C4-2B (cell line): ENCODE measurements around the gene UPK1A.

Source experiments
- H3K27ac ChIP-seq: fragments of 450-650 bp; 2 replicates; pipeline ENCODE4 v1.5.1; 2017
- ZFX ChIP-seq: fragments of 450-650 bp; IDR thresholded peaks from 2 replicates; pipeline ENCODE4 v1.6.1; 2017
- TF ChIP-seq, protein P1 (sequence below): fragments of 450-650 bp; conservative IDR thresholded peaks from 2 replicates; pipeline ENCODE4 v1.5.1; 2017; ENCODE audit warnings: mild to moderate bottlenecking

The UPK1A gene

DNA sequence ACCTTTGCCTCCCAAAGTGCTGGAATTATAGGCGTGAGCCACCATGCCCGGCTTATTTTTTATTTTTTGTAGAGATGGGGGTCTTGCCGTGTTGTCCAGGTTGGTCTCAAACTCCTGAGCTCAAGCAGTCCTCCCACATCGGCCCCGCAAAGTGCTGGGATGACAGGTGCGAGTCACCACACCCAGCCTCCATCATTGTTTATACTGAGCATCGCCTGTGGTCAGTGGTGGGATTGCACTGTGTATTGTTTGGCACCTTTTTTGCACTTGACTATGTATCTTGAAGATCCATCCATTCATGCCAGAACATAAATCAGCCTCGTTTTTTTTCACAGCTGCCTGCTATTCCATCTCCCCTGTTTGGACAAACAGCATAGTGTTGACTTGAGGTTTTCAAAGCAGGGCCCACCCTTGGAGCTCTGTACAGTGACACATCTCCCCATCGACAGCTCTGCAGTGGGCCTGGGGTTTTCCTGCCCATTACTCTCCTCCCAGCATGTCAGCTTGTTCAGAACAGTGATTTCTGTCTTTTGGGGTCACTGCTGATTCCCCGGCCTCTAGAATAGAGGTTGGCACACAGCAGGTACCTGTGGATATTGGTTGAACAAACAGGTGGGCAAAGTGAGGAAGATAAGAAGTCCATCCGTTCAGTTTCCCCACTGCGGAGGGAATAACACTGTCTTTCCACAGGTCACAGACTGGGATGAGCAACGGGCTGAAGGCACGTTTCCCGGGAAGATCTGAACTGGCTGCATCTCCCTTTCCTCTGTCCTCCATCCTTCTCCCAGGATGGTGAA is 8.2 kb upstream of the UPK1A start:
- TF ChIP-seq, protein P1, sequence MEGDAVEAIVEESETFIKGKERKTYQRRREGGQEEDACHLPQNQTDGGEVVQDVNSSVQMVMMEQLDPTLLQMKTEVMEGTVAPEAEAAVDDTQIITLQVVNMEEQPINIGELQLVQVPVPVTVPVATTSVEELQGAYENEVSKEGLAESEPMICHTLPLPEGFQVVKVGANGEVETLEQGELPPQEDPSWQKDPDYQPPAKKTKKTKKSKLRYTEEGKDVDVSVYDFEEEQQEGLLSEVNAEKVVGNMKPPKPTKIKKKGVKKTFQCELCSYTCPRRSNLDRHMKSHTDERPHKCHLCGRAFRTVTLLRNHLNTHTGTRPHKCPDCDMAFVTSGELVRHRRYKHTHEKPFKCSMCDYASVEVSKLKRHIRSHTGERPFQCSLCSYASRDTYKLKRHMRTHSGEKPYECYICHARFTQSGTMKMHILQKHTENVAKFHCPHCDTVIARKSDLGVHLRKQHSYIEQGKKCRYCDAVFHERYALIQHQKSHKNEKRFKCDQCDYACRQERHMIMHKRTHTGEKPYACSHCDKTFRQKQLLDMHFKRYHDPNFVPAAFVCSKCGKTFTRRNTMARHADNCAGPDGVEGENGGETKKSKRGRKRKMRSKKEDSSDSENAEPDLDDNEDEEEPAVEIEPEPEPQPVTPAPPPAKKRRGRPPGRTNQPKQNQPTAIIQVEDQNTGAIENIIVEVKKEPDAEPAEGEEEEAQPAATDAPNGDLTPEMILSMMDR = no peak
- TF ChIP-seq ZFX = no peak
- no peak overlapping the region for H3K27ac ChIP-seq

DNA sequence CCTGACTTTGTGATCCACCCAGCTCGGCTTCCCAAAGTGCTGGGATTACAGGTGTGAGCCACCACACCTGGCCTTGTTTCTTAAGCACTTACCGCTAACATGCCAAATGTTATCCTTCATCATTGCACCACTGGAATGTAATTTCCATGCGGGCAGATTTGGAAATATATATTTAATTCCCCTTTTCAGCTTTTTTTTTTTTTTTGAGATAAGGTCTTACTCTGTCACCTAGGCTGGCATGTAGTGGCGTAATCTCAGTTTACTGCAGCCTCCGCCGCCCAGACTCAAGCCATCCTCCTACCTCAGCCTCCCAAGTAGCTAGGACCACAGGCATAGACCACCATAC is 4.3 kb upstream of the UPK1A start:
- no peak for TF ChIP-seq ZFX
- TF ChIP-seq, protein P1 = no peak
- no peak overlapping the region for H3K27ac ChIP-seq

DNA sequence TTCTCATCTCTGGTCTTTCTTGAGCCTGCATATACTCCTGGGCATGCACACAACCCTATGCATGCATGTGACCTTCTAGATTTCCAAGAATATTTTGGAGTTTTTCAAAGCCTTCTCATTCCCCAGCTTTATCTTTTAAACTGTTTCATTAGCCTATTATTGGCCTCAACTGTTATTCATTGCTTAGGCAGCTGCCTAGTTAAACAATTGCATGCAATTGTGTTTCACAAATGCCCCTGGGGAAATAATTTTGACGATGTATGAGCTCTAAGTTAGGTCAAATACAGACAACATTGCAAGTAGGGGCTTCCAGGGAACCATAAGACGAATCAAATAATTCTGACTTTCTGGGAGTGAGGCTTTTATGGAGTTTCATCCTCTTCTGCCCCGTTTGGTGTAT is 2.3 kb upstream of the UPK1A start:
- no peak overlapping the region for H3K27ac ChIP-seq
- TF ChIP-seq, protein P1 = no peak
- no peak for TF ChIP-seq ZFX

DNA sequence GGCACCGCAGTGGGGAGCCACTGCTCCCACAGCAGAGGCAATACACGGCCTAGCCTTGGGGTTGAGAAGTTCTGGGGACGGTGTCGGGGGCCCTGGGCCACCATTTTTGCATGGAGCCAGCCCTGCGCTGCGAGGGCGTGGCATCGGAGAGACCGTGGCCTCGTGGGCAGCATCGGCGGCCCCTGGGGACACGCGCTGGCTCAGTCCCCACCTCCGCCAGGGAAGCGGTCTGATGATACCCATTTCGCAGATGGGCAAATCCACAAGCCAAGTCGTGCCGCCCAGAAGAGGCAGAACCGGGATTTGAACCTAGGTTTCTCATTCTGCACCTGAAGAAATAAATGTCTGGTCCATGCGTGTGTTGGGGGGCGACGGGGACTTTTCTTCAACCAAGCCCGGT is 1.2 kb upstream of the UPK1A start:
- no peak for TF ChIP-seq ZFX
- TF ChIP-seq, protein P1 = no peak
- H3K27ac ChIP-seq = no peak overlapping the region

DNA sequence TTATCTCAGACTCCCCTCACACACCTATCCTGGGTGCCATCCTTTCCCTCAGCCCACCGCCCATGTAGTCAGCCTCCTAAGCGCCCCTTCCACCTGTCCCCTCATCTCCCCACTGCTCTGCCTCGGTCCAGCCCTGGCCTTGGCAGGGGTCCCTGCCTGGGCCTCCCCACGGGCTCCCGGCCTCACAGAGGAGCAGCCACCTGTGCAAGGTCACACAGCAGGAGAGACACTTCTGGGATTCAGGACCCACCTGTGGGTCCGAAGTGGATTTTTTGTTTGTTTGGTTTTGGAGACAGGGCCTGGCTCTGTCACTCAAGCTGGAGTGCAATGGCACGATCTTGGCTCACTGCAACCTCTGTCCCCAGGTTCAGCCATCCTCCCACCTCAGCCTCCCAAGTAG is 713 bp upstream of the UPK1A start:
- TF ChIP-seq ZFX = no peak
- TF ChIP-seq, protein P1 = no peak
- no peak overlapping the region for H3K27ac ChIP-seq

DNA sequence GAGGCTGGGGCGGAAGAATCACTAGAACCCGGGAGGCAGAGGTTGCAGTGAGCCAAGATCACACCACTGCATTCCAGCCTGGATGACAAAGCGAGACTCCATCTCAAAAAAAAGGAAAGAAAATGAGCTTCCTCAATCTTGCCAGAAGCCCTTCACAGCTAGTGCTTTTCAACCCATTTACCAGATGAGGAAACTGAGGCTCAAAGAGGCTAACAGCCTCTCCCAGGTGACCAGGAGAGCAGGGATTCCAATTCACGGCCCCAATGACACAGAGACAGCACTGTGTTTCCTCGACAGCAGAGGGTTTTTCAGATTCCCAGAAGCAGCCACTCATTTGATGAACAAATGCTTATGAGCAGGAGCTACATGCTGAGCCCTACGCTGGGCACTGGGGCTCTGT is 3.2 kb downstream of the UPK1A start:
- H3K27ac ChIP-seq = no peak overlapping the region
- TF ChIP-seq, protein P1 = no peak
- no peak for TF ChIP-seq ZFX

DNA sequence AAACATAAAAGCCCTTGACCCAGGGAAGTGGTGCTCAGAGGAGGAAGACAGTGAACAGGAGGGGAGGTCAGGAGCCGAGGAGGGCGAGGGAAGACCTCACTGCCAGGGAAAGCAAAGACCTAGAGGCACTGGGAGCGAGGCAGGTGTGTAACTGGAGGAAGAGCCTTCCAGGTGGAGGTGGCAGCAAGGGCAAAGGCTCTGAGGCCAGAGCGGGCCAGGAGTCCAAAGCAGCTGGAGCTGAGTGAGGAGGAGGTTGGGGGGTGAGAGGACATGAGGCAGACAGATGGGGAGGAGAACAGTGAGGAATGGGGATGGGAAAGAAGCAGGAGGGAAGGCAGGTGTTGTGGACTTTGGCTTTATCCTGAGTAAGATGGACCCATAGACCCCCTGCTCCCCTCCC is 3.7 kb downstream of the UPK1A start:
- H3K27ac ChIP-seq = no peak overlapping the region
- TF ChIP-seq ZFX = no peak
- TF ChIP-seq, protein P1 = no peak
